Astrocyte of the spinal cord (primary cell): Measurements from ENCODE around the gene FANCL.
"Not testable (repeated sequence)": the region's sequence is repeated elsewhere in the genome, so short reads cannot be mapped to it uniquely, and the experiment has no call there.

Experiments
- DNase-seq: peaks from one replicate; pipeline ENCODE4 v3.0.0; 2011; ENCODE audit warnings: low read depth, low spot score
- H3K4me3 ChIP-seq: 2 replicates; pipeline ENCODE4 v1.5.1; 2011; ENCODE audit warnings: low read depth, mild to moderate bottlenecking, low read length, moderate library complexity
- CTCF ChIP-seq: IDR thresholded peaks from 2 replicates; pipeline ENCODE4 v1.5.1; 2012; ENCODE audit warnings: low read depth, mild to moderate bottlenecking, low read length, inconsistent platforms
- in situ Hi-C: cut with HindIII; loops from 2 replicates; pipeline ENCODE4 v1.10.0; 2017; ENCODE audit warnings: low sequenced_read_pairs

Gene FANCL

GRCh38 chr2:58261209-58261608 is 20.1 kb upstream of the FANCL start:
- no peak overlapping the region for H3K4me3 ChIP-seq
- TF ChIP-seq CTCF, result no peak
- in situ Hi-C loops, result no loop called here
- DNase-seq, result no peak

DNA sequence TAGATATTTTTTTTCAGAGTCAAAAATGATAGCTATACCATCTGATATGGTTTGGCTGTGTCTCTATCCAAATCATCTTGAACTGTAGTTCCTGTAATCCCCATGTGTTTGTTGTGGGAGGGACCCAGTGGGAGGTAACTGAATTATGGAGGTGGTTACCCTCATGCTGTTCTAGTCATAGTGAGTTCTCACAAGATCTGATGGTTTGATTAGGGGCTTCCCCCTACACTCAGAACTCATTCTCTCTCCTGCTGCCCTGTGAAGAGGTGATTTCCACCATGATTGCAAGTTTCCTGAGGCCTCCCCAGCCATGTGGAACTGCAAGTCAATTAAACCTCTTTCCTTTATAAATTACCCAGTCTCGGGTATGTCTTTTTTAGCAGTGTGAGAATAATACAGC is 17.3 kb upstream of the FANCL start:
- DNase-seq, H3K4me3 ChIP-seq, in situ Hi-C loops: not testable (repeated sequence)

- DNase-seq, H3K4me3 ChIP-seq, in situ Hi-C loops: not testable (repeated sequence)
These were observed 10.4 kb upstream of the FANCL start for GRCh38 chr2:58251331-58252201.

- in situ Hi-C loops, result no loop called here
- DNase-seq, result no peak
- H3K4me3 ChIP-seq, result peak overlapping the region; percentile 88
- TF ChIP-seq CTCF, result no peak
These were observed 380 bp upstream of the FANCL start for GRCh38 chr2:58241546-58241864.

- TF ChIP-seq CTCF, result no peak
- DNase-seq, result no peak
- in situ Hi-C loops, result no loop called here
- no peak overlapping the region for H3K4me3 ChIP-seq
These were observed 1.7 kb downstream of the FANCL start for GRCh38 chr2:58239243-58239925.

DNA sequence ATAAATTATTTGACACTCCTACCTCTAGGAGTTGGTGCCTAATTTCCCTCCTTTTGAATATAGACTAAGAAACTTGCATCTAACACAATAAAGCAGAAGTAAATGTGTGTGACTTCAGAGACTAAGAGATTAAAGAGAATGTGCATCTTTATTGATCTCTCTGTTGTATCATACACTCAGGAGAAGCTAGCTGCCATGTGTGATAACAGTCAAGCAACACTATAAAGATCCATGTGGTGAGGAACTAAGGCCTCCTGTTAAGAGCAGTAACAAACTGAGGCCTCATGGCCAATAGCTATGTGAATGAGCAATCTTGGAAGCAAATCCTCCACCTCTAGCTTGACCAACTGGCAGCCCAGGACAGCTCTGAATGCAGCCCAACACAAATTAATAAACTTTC is 3.4 kb downstream of the FANCL start:
- TF ChIP-seq CTCF, result no peak
- H3K4me3 ChIP-seq, result no peak overlapping the region
- no peak for DNase-seq
- in situ Hi-C loops, result no loop called here

DNA sequence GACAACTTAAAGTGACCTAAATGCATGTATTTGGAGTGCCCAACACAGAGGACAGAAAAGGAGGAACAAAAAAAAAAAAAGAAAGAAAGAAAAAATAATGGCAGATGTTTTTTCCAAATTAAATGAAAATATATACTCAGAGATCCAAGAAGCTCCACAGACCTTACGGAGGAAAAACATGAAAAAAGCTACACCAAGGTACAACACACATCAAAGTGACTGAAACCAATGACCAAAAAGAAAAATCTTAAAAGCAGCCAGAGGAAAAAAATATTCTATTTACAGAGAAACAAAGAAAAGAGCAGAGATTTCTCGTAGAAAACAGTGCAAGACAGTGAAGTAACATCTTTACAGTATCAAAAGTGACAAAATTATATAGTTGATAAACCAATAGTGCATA is 5.1 kb downstream of the FANCL start:
- DNase-seq, result no peak
- TF ChIP-seq CTCF, result no peak
- in situ Hi-C loops, result no loop called here

More for the DNA sequence above, 5.1 kb downstream of the FANCL start:
- H3K4me3 ChIP-seq, result no peak overlapping the region
